Left renal pelvis (tissue), 4 donors: ENCODE data around the gene AARSD1. TPM values are rescaled to one million over a fixed set of nuclear protein-coding genes. Genes with fewer than 3 reads are reported as not detected.
"Not testable (repeated sequence)": the region's sequence is repeated elsewhere in the genome, so short reads cannot be mapped to it uniquely, and the experiment has no call there.

Experiments
- DNase-seq, 4 donors: peaks; one replicate each; pipeline ENCODE4 v3.0.0-alpha.2; 2013; ENCODE audit warnings: low read depth in 4 of 4, low spot score in 3 of 4
- polyA plus RNA-seq, 4 donors: library from polyadenylated mRNA; unstranded; fragments of 120-200 nt; gene quantifications; one replicate each; pipeline ENCODE4 v1.2.1, GENCODE V29; 2013; ENCODE audit not compliant: insufficient read length in 4 of 4

AARSD1 gene
- polyA plus RNA-seq, 4 donors = 47.7 to 85.9 (median 54.9) TPM

DNA sequence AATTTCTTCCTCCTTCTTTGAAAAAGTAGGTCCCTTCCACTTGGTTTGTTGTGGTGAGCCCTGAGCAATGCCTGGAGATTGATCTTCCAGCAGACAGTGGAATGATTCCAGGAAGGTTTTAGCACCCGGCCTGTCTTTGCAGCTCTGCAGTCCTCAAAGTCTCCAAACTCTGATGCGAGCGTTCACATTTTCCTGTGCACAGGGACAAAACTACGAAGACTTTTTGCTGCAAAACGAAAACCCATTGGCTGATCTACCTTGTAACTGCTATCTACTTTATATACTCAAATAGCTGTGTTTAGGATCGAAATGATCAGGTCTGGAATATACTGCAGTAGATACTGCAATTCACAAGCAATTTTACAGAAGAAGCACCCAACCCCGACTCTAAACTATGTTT, 42.0 kb downstream of the AARSD1 start:
- DNase-seq = no peak

- no peak for DNase-seq
These were observed 43.3 kb downstream of the AARSD1 start for GRCh38 chr17:42920922-42921321.

DNA sequence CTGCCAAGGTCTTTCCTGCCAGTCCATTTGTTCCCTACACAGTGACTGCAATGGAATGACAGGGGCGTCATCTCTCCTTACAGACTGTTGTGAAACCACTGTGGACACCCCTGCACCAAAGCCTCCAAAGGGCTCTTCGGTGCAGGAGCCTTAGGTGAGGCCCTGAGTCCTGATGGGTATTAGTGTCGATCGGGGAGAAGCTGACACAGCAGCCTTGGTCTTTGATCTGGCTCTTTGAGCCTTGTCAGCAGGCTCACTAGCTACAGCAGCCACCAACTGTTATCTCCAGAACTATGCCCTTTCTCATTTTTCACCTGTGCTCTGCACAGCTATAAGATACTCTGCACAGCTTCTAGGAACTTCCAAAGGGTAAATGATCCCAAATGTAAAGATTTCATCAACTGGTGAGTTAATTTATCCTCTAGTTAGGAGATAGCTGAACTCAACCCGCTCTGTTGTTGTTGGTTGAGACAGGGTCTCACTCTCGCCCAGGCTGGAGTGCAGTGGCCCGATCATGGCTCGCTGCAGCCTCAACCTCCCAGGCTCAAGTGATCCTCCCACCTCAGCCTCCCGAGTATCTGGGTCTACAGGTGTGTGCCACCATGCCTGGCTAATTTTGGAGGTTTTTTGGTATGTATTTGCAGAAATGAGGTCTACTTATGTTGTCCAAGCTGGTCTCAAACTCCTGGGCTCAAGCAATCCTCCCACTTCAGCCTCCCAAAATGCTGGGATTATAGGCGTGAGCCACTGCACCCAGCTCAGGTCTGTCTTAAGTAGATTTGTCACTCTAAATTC, 44.0 kb downstream of the AARSD1 start:
- DNase-seq = no peak

GRCh38 chr17:42919522-42920077, 44.7 kb downstream of the AARSD1 start:
- DNase-seq = not testable (repeated sequence)

- DNase-seq = no peak
These were observed 45.2 kb downstream of the AARSD1 start for GRCh38 chr17:42918902-42919521.

- no peak for DNase-seq
These were observed 47.0 kb downstream of the AARSD1 start for GRCh38 chr17:42917236-42917603.

- not testable (repeated sequence) for DNase-seq
These were observed 47.6 kb downstream of the AARSD1 start for GRCh38 chr17:42916388-42917235.

GRCh38 chr17:42915288-42915687, 49.0 kb downstream of the AARSD1 start:
- DNase-seq = not testable (repeated sequence)

- no peak for DNase-seq
These were observed 50.2 kb downstream of the AARSD1 start for GRCh38 chr17:42913981-42914617.

DNA sequence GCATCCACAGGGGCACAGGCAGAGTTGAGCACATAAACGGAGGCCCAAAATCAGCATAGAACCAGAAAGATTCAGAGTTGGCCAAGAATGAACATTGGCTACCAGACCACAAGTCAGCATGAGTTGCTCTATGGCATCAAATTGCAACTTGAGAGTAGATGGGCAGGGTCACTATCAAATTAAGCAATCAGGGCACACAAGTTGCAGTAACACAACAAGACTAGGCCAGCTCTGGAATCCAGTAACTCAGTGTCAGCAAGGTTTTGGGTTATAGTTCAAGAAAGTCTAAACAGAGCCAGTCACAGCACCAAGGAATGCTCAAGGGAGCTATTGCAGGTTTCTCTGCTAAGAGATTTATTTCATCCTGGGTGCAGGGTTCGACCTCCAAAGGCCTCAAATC, 50.7 kb downstream of the AARSD1 start:
- DNase-seq = no peak

DNA sequence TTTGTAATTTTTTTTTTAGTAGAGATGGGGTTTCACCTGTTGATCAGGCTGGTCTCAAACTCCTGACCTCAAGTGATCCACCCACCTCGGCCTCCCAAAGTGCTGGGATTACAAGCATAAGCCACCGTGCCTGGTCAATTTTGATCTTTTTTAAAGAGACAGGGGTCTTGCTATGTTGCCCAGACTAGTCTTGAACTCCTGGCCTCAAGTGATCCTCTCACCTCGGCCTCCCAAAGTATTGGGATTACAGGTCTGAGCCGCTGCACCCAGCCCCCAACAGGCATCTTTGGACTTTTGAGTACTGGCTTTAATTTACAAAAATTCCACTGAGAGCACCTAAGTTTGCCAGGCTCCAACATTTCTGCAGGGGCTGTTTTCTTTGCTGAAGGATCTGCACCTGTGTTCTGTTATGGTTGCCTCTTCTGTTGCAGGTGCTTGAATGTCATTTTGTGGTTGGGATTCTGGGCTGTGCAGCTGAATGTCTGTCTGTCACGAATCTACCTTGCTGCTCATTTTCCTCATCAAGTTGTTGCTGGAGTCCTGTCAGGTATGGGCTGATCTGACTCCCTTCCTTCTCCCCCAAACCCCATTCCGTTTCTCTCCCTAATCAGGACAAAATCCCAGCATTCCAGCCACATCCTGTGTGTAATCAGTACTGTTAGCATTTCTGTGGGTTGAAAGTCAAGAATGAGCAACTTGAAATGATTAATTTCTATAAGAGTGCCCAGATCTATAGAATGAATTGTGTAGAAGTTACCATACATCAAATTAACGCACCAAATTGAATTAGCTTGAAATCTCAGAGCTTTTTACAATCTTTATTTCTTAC, 55.2 kb downstream of the AARSD1 start:
- DNase-seq = no peak

- no peak for DNase-seq
These were observed 57.3 kb downstream of the AARSD1 start for GRCh38 chr17:42906772-42907446.

- DNase-seq = no peak
These were observed 60.2 kb downstream of the AARSD1 start for GRCh38 chr17:42904110-42904469.

GRCh38 chr17:42901535-42902229, 62.6 kb downstream of the AARSD1 start:
- no peak for DNase-seq

Other genes starting within 250 kb of the AARSD1 start
- 10 to 100 TPM; 30.8 to 64.0 (median 45.3) TPM for gene EZH1, start 219.4 kb downstream of the AARSD1 start, polyA plus RNA-seq
- 100 to 1,000 TPM in 2 of 4 donors, 10 to 100 TPM in 2; 92.1 to 140 (median 100) TPM for gene RAMP2, start 203.2 kb downstream of the AARSD1 start, polyA plus RNA-seq
- gene VPS25, start 191.0 kb downstream of the AARSD1 start, polyA plus RNA-seq = 10 to 100 TPM; 56.7 to 93.6 (median 83.4) TPM
- 10 to 100 TPM in 3 of 4 donors, 1 to 10 TPM in 1; 3.5 to 14.8 (median 12.5) TPM for gene WNK4, start 183.8 kb downstream of the AARSD1 start, polyA plus RNA-seq
- gene COA3, start 165.8 kb downstream of the AARSD1 start, polyA plus RNA-seq = 100 to 1,000 TPM in 3 of 4 donors, 10 to 100 TPM in 1; 59.1 to 167 (median 159) TPM
- gene CNTD1, start 165.6 kb downstream of the AARSD1 start, polyA plus RNA-seq = 1 to 10 TPM; 1.4 to 3.6 (median 2.3) TPM
- gene BECN1, start 140.2 kb downstream of the AARSD1 start, polyA plus RNA-seq = 10 to 100 TPM; 51.1 to 84.0 (median 68.3) TPM
- gene PSME3, start 131.1 kb downstream of the AARSD1 start, polyA plus RNA-seq = 100 to 1,000 TPM in 2 of 4 donors, 10 to 100 TPM in 2; 72.1 to 114 (median 103) TPM
- gene AOC2, start 119.9 kb downstream of the AARSD1 start, polyA plus RNA-seq = 1 to 10 TPM in 3 of 4 donors, under 1 TPM in 1; 0.79 to 1.9 (median 1.5) TPM
- gene AOC3, start 113.3 kb downstream of the AARSD1 start, polyA plus RNA-seq = 10 to 100 TPM in 1 of 4 donors, 1 to 10 TPM in 3; 4.4 to 13.8 (median 6.6) TPM
- gene G6PC1, start 63.7 kb downstream of the AARSD1 start, polyA plus RNA-seq = 1 to 10 TPM in 3 of 4 donors, under 1 TPM in 1; 0.52 to 6.1 (median 4.0) TPM
- 1 to 10 TPM in 3 of 4 donors, under 1 TPM in 1; 1.00 to 3.0 (median 1.9) TPM for gene PTGES3L, start 15.6 kb upstream of the AARSD1 start, polyA plus RNA-seq
- 10 to 100 TPM in 3 of 4 donors, 1 to 10 TPM in 1; 8.3 to 17.6 (median 15.9) TPM for gene RUNDC1, start 16.1 kb upstream of the AARSD1 start, polyA plus RNA-seq
- 1,000 to 10,000 TPM; 1,424 to 1,561 (median 1,476) TPM for gene RPL27, start 34.0 kb upstream of the AARSD1 start, polyA plus RNA-seq
- gene IFI35, start 42.3 kb upstream of the AARSD1 start, polyA plus RNA-seq = 10 to 100 TPM in 3 of 4 donors, 1 to 10 TPM in 1; 9.1 to 12.9 (median 11.1) TPM
- 100 to 1,000 TPM; 107 to 136 (median 121) TPM for gene VAT1, start 57.9 kb upstream of the AARSD1 start, polyA plus RNA-seq
- 1 to 10 TPM; 2.2 to 3.7 (median 3.2) TPM for gene RND2, start 60.8 kb upstream of the AARSD1 start, polyA plus RNA-seq
- gene BRCA1, start 160.9 kb upstream of the AARSD1 start, polyA plus RNA-seq = 10 to 100 TPM; 11.0 to 17.2 (median 15.4) TPM
- gene NBR1, start 206.8 kb upstream of the AARSD1 start, polyA plus RNA-seq = 100 to 1,000 TPM; 111 to 160 (median 120) TPM
- gene TMEM106A, start 247.4 kb upstream of the AARSD1 start, polyA plus RNA-seq = 10 to 100 TPM in 2 of 4 donors, 1 to 10 TPM in 2; 8.9 to 20.4 (median 13.9) TPM